PC-3 (cell line): Measurements from ENCODE around the gene RBM25. TPM values are rescaled to one million over a fixed set of nuclear protein-coding genes. Genes with fewer than 3 reads are reported as not detected.

Experiments
- ATAC-seq: fragments of 200-7000 bp; cut with Tn5 transposase; 2 replicates; pipeline ENCODE4 v1.9.1; 2020; ENCODE audit warnings: mild to moderate bottlenecking, moderate library complexity
- BruUV-seq: library from RNA; stranded (reverse); fragments of 400-500 nt; replicated peaks from 2 replicates; lab custom pipeline; 2021; lab: Mats Ljungman, UMichigan
- CTCF ChIA-PET: fragments of 300-600 bp; sonication (Branson Sonifier 250); formaldehyde crosslinking; loops from one replicate; lab custom pipeline; 2022; ENCODE audit warnings: antibody characterized with exemption; lab: Charles Lee
- POLR2A ChIA-PET: fragments of 300-600 bp; sonication (Branson Sonifier 250); formaldehyde crosslinking; loops from one replicate; lab custom pipeline; 2022; ENCODE audit warnings: antibody characterized with exemption; ENCODE audit not compliant: unreplicated experiment; lab: Charles Lee
- DNase-seq: peaks from one replicate; pipeline ENCODE4 v3.0.0-alpha.2; 2015
- H2AFZ ChIP-seq: fragments of 300-600 bp; sonication (generic); 2 replicates; pipeline ENCODE4 v1.6.0; 2016; ENCODE audit warnings: antibody characterized with exemption, low read length
- H3F3A ChIP-seq: fragments of 300-600 bp; sonication (generic); one replicate; pipeline ENCODE4 v1.6.0; 2017; ENCODE audit warnings: antibody characterized with exemption, low read length, control low read depth, mild to moderate bottlenecking; ENCODE audit not compliant: unreplicated experiment
- H3K27ac ChIP-seq: fragments of 300-600 bp; sonication (generic); 2 replicates; pipeline ENCODE4 v1.5.1; 2016; ENCODE audit warnings: mild to moderate bottlenecking, low read length
- H3K27me3 ChIP-seq: fragments of 300-600 bp; sonication (generic); 2 replicates; pipeline ENCODE4 v1.6.1; 2016; ENCODE audit warnings: low read length, mixed read lengths
- H3K36me3 ChIP-seq: fragments of 300-600 bp; sonication (generic); 2 replicates; pipeline ENCODE4 v1.6.1; 2016; ENCODE audit warnings: low read depth, mixed run types, low read length, mixed read lengths
- H3K4me1 ChIP-seq: fragments of 300-600 bp; sonication (generic); 2 replicates; pipeline ENCODE4 v1.5.1; 2016; ENCODE audit warnings: low read length; ENCODE audit not compliant: insufficient read depth
- H3K4me2 ChIP-seq: fragments of 300-600 bp; sonication (generic); 2 replicates; pipeline ENCODE4 v1.6.0; 2016; ENCODE audit warnings: low read length
- H3K4me3 ChIP-seq: fragments of 300-600 bp; sonication (generic); 2 replicates; pipeline ENCODE4 v1.5.1; 2016; ENCODE audit warnings: mild to moderate bottlenecking, low read length, mixed read lengths
- H3K79me2 ChIP-seq: fragments of 300-600 bp; sonication (generic); 2 replicates; pipeline ENCODE4 v1.6.1; 2017; ENCODE audit warnings: low read length, mixed read lengths
- H3K9ac ChIP-seq: fragments of 300-600 bp; sonication (generic); 2 replicates; pipeline ENCODE4 v1.6.0; 2016; ENCODE audit warnings: mild to moderate bottlenecking, low read length
- H3K9me2 ChIP-seq: fragments of 300-600 bp; sonication (generic); replicated peaks from 2 replicates; pipeline ENCODE4 v1.6.1; 2016; ENCODE audit warnings: mixed run types, low read length, mixed read lengths
- H3K9me3 ChIP-seq: fragments of 300-600 bp; sonication (generic); 2 replicates; pipeline ENCODE4 v1.6.1; 2016; ENCODE audit warnings: low read length, mixed read lengths
- H4K20me1 ChIP-seq: fragments of 300-600 bp; sonication (generic); 2 replicates; pipeline ENCODE4 v1.6.1; 2016; ENCODE audit warnings: low read length, mixed read lengths
- EZH2 ChIP-seq: fragments of 300-600 bp; sonication (generic); IDR thresholded peaks from one replicate; pipeline ENCODE4 v1.6.1; 2017; ENCODE audit warnings: antibody characterized with exemption, mild to moderate bottlenecking, low read length; ENCODE audit not compliant: unreplicated experiment
- EZH2phosphoT487 ChIP-seq: fragments of 300-600 bp; sonication (generic); IDR thresholded peaks from 2 replicates; pipeline ENCODE4 v1.6.1; 2018; ENCODE audit warnings: mild to moderate bottlenecking, antibody characterized with exemption, low read length, borderline replicate concordance
- intact Hi-C: fragments of 100-400 bp; cut with micrococcal nuclease; formaldehyde crosslinking; loops from 2 replicates; pipeline ENCODE4 v1.9.0; 2023
- total RNA-seq: library from RNA; depleted of rRNA; stranded (reverse); fragments of >200 nt; gene quantifications from 2 replicates; pipeline ENCODE4 v1.2.3, GENCODE V29; 2014; rRNA removed
- TF ChIP-seq, protein P1 (sequence below): fragments of 300-600 bp; sonication (generic); conservative IDR thresholded peaks from 2 replicates; pipeline ENCODE4 v1.5.1; 2017; ENCODE audit warnings: antibody characterized with exemption, low read depth, mild to moderate bottlenecking, low read length

RBM25 gene
- total RNA-seq, 1 experiment from 2014 or later, result 53.2 TPM

DNA sequence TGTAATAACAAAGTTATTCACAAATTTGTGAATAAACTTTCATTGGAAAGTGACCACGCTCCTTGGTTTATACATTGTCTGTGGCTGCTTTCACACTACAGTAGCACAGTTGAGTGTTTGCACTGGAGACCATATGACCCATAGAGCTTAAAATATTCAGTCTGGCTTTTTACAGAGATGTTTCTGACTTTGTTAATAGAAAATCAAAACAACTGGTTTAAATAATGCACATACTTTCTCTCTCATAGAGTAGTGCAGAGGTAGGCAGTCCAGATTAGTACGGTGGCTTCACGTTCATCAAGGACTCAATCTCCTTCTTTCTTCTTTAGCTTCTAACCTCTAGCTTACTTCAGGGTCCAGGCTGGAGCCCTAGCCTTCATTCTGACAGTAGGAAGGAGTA lies 114.2 kb downstream of the RBM25 start:
- no peak for DNase-seq
- ChIA-PET CTCF (interaction anchor here (0.6 to 2.0 kb wide), 16 partner anchors 9 to 286 kb away, joined by 3 to 32 read pairs (median 6); partner anchors contain the start of gene NUMB), POLR2A (interaction anchor here (0.6 kb wide), 1 partner anchor 124 kb away, joined by 3 read pairs; no protein-coding TSS in a partner anchor)
- BruUV-seq, result no TSS peak
- no peak overlapping the region for H3K9ac ChIP-seq
- H3K9me2 ChIP-seq, result no peaks in the 10 kb centered on the region
- ATAC-seq, result peak; percentile 13; the same call in 1 of the 2 replicates
- H3K27me3 ChIP-seq, result no peaks in the 10 kb centered on the region
- intact Hi-C loops, result loop anchor here (2.0 to 5.0 kb wide), 2 partner anchors 40 to 66 kb away; no protein-coding TSS in a partner anchor
- no peaks in the 10 kb centered on the region for H3F3A ChIP-seq
- H3K4me1 ChIP-seq, result no peaks in the 10 kb centered on the region
- no peak for TF ChIP-seq EZH2phosphoT487
- TF ChIP-seq, protein P1, sequence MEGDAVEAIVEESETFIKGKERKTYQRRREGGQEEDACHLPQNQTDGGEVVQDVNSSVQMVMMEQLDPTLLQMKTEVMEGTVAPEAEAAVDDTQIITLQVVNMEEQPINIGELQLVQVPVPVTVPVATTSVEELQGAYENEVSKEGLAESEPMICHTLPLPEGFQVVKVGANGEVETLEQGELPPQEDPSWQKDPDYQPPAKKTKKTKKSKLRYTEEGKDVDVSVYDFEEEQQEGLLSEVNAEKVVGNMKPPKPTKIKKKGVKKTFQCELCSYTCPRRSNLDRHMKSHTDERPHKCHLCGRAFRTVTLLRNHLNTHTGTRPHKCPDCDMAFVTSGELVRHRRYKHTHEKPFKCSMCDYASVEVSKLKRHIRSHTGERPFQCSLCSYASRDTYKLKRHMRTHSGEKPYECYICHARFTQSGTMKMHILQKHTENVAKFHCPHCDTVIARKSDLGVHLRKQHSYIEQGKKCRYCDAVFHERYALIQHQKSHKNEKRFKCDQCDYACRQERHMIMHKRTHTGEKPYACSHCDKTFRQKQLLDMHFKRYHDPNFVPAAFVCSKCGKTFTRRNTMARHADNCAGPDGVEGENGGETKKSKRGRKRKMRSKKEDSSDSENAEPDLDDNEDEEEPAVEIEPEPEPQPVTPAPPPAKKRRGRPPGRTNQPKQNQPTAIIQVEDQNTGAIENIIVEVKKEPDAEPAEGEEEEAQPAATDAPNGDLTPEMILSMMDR, result no peak
- TF ChIP-seq EZH2, result no peak
- H3K9me3 ChIP-seq, result no peaks in the 10 kb centered on the region
- H3K4me3 ChIP-seq, result no peak overlapping the region
- no peak overlapping the region for H2AFZ ChIP-seq
- H3K4me2 ChIP-seq, result no peak overlapping the region
- no peaks in the 10 kb centered on the region for H3K79me2 ChIP-seq
- peaks cover 41% of the 10 kb centered on the region for H3K36me3 ChIP-seq
- H3K27ac ChIP-seq, result no peak overlapping the region
- H4K20me1 ChIP-seq, result peaks cover 7% of the 10 kb centered on the region; the same call in 1 of the 2 replicates

- peaks cover 7% of the 10 kb centered on the region; the same call in 1 of the 2 replicates for H4K20me1 ChIP-seq
- no peak overlapping the region for H2AFZ ChIP-seq
- H3K27ac ChIP-seq, result no peak overlapping the region
- TF ChIP-seq EZH2, result no peak
- TF ChIP-seq, protein P1, result peak; percentile 91
- ATAC-seq (peak; percentile 84), DNase-seq (peak; percentile 82)
- no TSS peak for BruUV-seq
- H3K4me1 ChIP-seq, result no peaks in the 10 kb centered on the region
- H3K27me3 ChIP-seq, result no peaks in the 10 kb centered on the region
- no peaks in the 10 kb centered on the region for H3K9me2 ChIP-seq
- H3K9me3 ChIP-seq, result no peaks in the 10 kb centered on the region
- no peak overlapping the region for H3K9ac ChIP-seq
- H3K79me2 ChIP-seq, result no peaks in the 10 kb centered on the region
- no peak overlapping the region for H3K4me2 ChIP-seq
- CTCF ChIA-PET, result interaction anchor here (0.6 to 2.0 kb wide), 22 partner anchors 10 to 397 kb away, joined by 3 to 32 read pairs (median 5); partner anchors contain the start of gene NUMB
- no peak overlapping the region for H3K4me3 ChIP-seq
- H3F3A ChIP-seq, result no peaks in the 10 kb centered on the region
- peaks cover 46% of the 10 kb centered on the region for H3K36me3 ChIP-seq
- POLR2A ChIA-PET, result interaction anchor here (0.6 kb wide), 1 partner anchor 123 kb away, joined by 3 read pairs; no protein-coding TSS in a partner anchor
- intact Hi-C loops, result loop anchor here (1.0 to 5.0 kb wide), 4 partner anchors 39 to 299 kb away; no protein-coding TSS in a partner anchor
Measured at GRCh38 chr14:73173092-73173735, 114.9 kb downstream of the RBM25 start.

Other genes starting within 250 kb of the RBM25 start
- 16.6 and 30.5 TPM in 2 replicates for gene DPF3, start 164.4 kb upstream of the RBM25 start, total RNA-seq
- 55.8 and 56.8 TPM in 2 replicates for gene DCAF4, start 132.1 kb upstream of the RBM25 start, total RNA-seq
- gene ZFYVE1, start 31.4 kb upstream of the RBM25 start, total RNA-seq, result 10.5 and 13.0 TPM in 2 replicates
- gene PSEN1, start 78.0 kb downstream of the RBM25 start, total RNA-seq, result 41.4 and 43.0 TPM in 2 replicates
- 0.35 and 0.40 TPM in 2 replicates for gene PAPLN, start 179.0 kb downstream of the RBM25 start, total RNA-seq